HL-60 (cell line): ENCODE measurements around the gene ERC2.

ENCODE experiments used
- DNase-seq, 2 experiments: peaks; one replicate each; pipeline ENCODE4 v3.0.0-alpha.2; 2010 to 2020; ENCODE audit warnings: low read depth in 1 of 2, low spot score in 1 of 2
- H3K27ac ChIP-seq: fragments of 250-450 bp; sonication (Bioruptor Pico); replicated peaks from 2 replicates; pipeline ENCODE4 v1.5.1; 2020; ENCODE audit warnings: mild to moderate bottlenecking, moderate library complexity
- H3K27me3 ChIP-seq: fragments of 250-450 bp; sonication (Bioruptor Pico); 2 replicates; pipeline ENCODE4 v1.5.1; 2021; ENCODE audit warnings: mild to moderate bottlenecking, moderate library complexity; ENCODE audit not compliant: insufficient read depth, poor library complexity, severe bottlenecking
- H3K4me3 ChIP-seq: replicated peaks from 2 replicates; pipeline ENCODE4 v1.5.1; 2011; ENCODE audit warnings: mild to moderate bottlenecking, control low read depth, low read length; ENCODE audit not compliant: insufficient read depth
- GABPA ChIP-seq: IDR thresholded peaks from 2 replicates; pipeline ENCODE4 v1.6.1; 2012; ENCODE audit warnings: low read depth
- POLR2AphosphoS5 ChIP-seq: IDR thresholded peaks from 2 replicates; pipeline ENCODE4 v1.6.1; 2012; ENCODE audit warnings: low read depth
- SPI1 ChIP-seq: IDR thresholded peaks from 2 replicates; pipeline ENCODE4 v1.6.1; 2012; ENCODE audit warnings: low read depth, mild to moderate bottlenecking, borderline replicate concordance
- TF ChIP-seq, protein P1 (sequence below): IDR thresholded peaks from 2 replicates; pipeline ENCODE4 v1.6.1; 2012; ENCODE audit warnings: low read depth; ENCODE audit not compliant: insufficient replicate concordance
- TF ChIP-seq, protein P2 (sequence below): IDR thresholded peaks from one replicate; pipeline ENCODE4 v1.5.1; 2011; ENCODE audit warnings: low read length, control low read depth, inconsistent platforms; ENCODE audit not compliant: insufficient read depth

Gene ERC2

DNA sequence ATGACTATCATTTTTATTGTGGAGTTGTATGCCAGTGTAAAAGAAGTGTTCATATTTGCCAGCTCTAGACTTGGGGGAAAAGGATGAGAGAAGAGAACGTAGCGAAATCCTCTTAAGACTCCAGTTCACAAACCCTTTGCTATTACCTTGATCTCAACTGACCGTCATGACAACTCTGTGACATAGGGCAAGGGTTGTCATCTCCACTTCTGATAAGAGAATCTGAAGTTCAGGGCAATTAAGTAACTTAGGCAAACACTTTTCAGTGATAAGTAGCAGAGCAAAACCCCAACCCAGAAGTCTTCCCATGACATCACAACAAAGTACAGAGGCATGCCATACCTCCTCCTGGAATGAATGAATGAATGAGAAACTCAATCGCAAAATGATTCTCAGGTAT is 940.9 kb downstream of the ERC2 start:
- no peak overlapping the region for H3K4me3 ChIP-seq
- no peak for TF ChIP-seq POLR2AphosphoS5
- TF ChIP-seq, protein P1, sequence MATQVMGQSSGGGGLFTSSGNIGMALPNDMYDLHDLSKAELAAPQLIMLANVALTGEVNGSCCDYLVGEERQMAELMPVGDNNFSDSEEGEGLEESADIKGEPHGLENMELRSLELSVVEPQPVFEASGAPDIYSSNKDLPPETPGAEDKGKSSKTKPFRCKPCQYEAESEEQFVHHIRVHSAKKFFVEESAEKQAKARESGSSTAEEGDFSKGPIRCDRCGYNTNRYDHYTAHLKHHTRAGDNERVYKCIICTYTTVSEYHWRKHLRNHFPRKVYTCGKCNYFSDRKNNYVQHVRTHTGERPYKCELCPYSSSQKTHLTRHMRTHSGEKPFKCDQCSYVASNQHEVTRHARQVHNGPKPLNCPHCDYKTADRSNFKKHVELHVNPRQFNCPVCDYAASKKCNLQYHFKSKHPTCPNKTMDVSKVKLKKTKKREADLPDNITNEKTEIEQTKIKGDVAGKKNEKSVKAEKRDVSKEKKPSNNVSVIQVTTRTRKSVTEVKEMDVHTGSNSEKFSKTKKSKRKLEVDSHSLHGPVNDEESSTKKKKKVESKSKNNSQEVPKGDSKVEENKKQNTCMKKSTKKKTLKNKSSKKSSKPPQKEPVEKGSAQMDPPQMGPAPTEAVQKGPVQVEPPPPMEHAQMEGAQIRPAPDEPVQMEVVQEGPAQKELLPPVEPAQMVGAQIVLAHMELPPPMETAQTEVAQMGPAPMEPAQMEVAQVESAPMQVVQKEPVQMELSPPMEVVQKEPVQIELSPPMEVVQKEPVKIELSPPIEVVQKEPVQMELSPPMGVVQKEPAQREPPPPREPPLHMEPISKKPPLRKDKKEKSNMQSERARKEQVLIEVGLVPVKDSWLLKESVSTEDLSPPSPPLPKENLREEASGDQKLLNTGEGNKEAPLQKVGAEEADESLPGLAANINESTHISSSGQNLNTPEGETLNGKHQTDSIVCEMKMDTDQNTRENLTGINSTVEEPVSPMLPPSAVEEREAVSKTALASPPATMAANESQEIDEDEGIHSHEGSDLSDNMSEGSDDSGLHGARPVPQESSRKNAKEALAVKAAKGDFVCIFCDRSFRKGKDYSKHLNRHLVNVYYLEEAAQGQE: no peak
- no peak for TF ChIP-seq SPI1
- TF ChIP-seq GABPA: no peak
- TF ChIP-seq, protein P2, sequence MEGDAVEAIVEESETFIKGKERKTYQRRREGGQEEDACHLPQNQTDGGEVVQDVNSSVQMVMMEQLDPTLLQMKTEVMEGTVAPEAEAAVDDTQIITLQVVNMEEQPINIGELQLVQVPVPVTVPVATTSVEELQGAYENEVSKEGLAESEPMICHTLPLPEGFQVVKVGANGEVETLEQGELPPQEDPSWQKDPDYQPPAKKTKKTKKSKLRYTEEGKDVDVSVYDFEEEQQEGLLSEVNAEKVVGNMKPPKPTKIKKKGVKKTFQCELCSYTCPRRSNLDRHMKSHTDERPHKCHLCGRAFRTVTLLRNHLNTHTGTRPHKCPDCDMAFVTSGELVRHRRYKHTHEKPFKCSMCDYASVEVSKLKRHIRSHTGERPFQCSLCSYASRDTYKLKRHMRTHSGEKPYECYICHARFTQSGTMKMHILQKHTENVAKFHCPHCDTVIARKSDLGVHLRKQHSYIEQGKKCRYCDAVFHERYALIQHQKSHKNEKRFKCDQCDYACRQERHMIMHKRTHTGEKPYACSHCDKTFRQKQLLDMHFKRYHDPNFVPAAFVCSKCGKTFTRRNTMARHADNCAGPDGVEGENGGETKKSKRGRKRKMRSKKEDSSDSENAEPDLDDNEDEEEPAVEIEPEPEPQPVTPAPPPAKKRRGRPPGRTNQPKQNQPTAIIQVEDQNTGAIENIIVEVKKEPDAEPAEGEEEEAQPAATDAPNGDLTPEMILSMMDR: no peak
- H3K27ac ChIP-seq: no peak overlapping the region
- no peaks in the 10 kb centered on the region for H3K27me3 ChIP-seq
- DNase-seq: no peak

- no peak overlapping the region for H3K4me3 ChIP-seq
- H3K27me3 ChIP-seq: no peaks in the 10 kb centered on the region
- no peak for DNase-seq
- TF ChIP-seq, protein P1: no peak
- TF ChIP-seq, protein P2: no peak
- no peak for TF ChIP-seq POLR2AphosphoS5
- no peak for TF ChIP-seq GABPA
- no peak for TF ChIP-seq SPI1
- no peak overlapping the region for H3K27ac ChIP-seq
These were observed 941.8 kb downstream of the ERC2 start for GRCh38 chr3:55526332-55527030.

DNA sequence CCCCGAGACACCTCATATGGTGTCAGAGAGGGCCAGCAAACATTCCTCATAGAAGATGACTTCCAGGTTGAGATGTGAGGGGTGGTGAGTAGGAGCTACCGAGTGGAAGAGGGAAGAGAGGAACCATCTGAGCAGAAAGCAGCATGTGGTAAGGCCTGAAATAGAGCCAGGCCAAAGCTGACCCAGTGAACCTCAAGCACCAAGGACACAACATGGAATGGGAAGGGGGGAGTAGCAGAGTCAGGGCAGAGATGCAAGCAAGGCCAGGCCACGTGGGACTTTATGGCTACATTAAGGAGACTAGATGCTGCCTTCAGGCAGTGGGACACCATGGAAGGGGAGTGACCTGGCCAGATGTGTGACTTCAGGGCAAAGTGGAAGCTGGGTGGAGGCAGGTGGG is 942.8 kb downstream of the ERC2 start:
- Histone ChIP-seq H3K4me3 (no peak overlapping the region), H3K27me3 (no peaks in the 10 kb centered on the region), H3K27ac (no peak overlapping the region)
- DNase-seq: no peak
- TF ChIP-seq, protein P1: no peak
- TF ChIP-seq GABPA (no peak), POLR2AphosphoS5 (no peak), SPI1 (no peak)
- TF ChIP-seq, protein P2: no peak
